SKM-1 treated with dmso at 0.1 percent for 144 hours (cell line): ENCODE data around the gene FHL2.

Experiments used
- DNase-seq: peaks from one replicate; lab custom pipeline; 2025; ENCODE audit not compliant: unreplicated experiment; lab: John Stamatoyannopoulos, UW

The FHL2 gene, protein sequence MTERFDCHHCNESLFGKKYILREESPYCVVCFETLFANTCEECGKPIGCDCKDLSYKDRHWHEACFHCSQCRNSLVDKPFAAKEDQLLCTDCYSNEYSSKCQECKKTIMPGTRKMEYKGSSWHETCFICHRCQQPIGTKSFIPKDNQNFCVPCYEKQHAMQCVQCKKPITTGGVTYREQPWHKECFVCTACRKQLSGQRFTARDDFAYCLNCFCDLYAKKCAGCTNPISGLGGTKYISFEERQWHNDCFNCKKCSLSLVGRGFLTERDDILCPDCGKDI

DNA sequence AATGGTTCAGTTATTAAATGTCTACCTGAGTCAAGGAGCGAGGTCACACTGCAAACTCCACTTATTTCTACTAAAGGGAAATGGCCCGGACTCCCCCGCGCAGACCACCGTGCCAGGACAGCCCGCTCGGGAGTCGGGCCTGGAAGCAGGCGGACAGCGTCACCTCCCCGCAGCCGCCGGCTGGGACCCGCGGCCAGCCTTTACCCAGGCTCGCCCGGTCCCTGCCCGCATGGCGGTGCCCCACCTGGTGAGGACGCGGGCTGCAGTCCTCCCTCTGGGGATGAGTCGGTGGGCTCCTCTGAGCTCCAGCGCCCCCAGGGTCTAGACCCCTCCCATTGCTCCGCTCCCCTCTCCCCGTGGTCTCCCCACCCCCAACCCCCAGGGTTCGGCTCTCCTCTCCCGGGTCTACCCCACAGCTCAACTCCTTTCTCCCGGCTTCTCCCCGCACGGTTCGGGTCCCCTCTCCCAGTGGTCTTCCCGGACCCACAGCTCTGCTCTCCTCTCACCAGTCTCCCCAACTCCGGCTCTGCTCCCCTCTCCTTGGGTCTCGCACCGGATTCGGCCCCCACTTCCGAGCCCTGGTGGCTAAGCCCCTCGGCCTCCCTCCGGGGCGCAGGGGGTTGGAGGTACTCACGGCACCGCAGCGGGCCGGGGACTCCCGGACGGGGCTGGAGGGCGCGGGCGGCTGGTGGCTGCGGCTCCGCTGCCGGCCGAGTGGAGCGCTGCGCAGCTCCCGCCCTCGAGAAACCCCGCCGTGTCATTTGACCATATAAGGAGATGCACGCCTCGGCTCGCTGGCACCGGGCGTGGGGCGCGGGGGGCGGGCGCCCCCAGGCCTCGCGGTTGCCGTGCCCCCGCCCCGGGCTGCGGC is at the start of gene FHL2:
TSS of gene FHL2 (minus strand) at position 716 of the 871 bp plus-strand sequence. CDS start 12,535 bp downstream, outside the sequence.
- peak; percentile 68 for DNase-seq

DNA sequence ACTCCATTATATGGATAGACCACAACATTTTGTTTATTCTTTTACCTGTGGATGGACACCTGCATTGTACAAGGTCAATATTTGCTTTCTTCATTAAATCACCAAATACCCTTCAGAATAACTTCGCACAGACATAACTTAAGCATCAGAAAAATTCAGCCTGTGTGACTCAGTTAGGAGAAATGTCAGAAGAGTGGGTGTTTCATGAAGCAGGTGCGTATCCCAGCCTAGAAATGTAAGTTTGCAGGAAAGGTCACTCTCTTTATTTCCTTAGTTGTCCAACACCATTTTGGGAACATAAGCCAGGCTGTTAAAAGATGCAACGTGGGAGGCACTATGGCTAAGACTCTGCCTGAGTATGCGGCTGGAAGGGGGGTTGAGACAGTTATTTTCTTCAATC is 48.6 kb upstream of the FHL2 start:
- no peak for DNase-seq

DNA sequence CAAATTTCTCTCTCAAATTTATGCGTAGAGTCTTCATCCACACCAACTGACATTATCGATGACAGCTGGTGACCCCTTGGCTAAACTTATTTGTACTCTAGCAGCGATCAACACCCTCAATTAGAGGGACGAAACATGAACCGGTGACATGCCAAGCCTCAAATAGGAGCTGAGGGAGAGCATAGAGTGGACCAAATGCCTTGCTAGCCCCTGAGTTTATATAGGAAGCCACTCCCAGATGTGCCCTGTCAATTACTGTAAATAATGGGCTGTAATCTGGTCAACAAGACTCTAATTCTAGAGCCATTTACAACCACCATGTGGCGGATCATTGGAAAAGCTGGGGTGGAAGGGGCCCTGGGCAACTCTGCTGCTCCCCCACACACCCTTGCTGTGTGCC is 47.6 kb upstream of the FHL2 start:
- no peak for DNase-seq

DNA sequence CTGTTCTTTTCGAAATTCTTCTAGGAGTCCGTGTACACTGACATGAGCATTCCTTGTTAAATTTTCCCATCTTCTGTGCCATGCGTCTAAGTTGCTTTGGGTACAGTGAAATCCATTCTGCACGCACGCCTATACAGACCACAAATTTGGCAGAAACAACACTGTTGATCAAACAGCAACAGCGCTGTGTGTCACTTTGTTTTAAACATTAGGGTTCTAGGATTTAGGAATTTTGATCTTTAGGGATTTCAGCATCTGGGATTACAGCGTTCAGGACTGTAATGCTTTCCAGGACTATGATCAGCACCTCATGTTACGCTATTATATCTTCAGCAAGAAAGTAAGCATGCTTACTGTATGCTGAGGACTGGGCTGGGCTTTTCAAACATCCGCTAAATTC is 47.1 kb upstream of the FHL2 start:
- no peak for DNase-seq

DNA sequence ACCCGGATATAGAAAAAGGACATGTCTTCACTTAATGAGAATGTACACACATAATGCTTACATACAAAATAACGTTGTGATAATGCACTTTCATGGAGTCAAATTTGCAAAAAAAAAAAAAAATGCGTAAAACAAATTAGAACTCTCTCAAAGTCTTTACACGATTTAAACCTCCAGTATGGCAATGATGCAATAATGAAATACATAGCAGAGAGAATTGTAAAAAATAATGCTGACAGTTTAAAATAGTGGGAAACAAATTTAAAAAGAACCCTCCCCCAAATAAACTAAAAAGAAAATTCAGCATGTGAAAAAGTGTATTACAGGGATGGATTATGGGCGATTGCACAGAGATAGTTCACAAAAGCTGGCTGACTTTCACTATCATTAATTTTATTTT is 46.6 kb upstream of the FHL2 start:
- DNase-seq: no peak

DNA sequence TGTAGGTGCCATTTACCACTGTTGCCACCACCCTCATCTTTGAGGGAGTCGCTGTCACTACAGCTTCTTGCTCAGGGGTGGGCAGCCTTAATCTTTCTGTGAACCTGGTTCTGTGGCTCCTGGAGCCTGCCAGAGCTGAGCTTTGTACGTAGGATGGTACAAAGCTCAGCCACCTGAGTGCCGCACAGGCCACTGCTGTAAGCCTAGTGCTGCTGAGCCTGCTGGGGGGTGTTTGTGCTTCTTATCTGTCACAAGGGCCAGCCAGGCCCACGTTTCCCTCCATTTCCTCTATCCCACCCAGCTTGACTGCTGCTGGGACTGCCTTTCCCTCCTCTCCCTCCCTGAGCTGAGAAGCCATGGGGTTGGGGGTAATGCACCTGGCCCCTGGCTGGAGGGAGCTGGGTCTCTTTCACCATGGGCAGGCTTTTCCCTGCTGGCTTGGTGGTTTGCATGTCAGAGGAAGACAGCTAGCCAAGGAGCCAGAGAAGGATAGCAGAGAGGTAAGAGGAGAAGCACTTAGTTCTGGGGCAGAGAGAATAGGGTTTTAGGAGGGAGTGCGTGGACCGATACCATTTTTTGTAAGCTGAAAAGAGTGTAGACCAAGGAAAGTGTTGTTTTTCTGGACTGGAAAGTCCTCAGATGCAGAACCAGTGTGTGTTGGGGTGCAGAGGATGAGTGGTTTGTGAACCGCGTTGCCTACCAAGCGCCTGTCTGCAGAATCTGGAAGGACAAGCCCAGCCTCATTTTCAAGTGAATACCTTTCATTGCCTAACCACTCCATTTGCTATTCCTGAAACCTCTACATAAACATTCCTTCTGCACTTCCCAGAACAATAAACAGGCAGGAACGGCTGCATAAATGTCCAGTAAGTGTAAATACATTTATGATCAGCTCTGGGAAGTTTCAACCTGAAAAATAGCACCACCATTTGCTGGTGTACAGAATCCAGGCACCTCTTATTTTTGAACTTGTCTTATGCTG is 45.1 kb upstream of the FHL2 start:
- no peak for DNase-seq

DNA sequence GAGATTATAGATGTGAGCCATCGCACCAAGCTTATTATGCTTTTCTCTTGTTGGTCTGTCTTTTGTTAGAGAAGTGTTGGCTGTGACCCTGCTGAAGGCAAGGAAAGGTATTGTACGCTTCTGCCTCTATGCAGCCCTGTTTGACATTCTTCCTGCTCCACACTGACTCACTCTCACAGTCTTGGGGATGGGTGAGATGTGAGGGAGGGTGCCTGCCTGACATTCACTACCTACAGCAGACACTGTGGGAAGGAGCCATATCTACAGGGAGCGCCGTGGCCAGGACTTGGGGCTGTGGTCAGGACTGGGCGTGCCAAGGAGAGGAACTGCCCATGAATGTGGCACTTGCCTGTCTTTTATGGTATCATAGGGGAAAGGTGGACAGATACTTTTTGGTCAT is 43.9 kb upstream of the FHL2 start:
- DNase-seq: no peak

DNA sequence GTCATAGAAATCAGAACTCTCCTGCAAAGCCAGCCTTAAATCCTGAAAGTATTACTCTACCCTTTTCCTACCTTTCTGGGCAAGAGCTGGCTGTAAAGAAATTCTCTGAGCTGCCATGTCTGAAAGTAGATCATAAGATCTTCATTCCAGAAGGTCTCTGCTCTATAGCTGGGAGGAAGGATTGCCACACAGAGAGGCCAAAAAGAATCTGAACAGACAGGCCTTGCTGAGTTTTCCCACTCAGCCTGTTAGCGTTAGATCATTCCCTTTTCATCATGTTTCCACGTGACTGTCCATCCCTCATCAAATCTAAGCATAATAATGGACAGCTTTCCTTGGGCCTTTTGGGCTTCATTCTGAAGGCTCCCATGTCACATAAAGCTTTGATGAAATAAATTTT is 43.2 kb upstream of the FHL2 start:
- DNase-seq: no peak

DNA sequence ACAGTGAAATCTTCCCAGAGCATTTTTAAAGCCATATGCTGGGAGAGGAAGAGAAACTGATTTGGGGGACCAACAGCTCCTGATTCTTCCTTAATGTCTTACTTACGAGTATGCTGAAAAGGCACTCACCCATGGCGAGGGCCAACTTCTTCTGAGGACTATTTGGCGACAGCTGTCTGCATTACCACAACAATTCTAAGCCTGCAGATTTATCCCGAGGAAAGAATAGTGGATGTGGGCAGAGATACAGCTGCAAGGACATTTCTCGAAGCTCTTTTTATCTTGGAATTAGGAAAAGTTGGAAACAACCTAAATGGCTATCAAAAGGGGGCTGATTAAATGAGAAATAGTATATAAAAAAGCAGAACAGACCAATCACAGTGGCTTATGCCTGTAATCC is 40.3 kb upstream of the FHL2 start:
- no peak for DNase-seq

DNA sequence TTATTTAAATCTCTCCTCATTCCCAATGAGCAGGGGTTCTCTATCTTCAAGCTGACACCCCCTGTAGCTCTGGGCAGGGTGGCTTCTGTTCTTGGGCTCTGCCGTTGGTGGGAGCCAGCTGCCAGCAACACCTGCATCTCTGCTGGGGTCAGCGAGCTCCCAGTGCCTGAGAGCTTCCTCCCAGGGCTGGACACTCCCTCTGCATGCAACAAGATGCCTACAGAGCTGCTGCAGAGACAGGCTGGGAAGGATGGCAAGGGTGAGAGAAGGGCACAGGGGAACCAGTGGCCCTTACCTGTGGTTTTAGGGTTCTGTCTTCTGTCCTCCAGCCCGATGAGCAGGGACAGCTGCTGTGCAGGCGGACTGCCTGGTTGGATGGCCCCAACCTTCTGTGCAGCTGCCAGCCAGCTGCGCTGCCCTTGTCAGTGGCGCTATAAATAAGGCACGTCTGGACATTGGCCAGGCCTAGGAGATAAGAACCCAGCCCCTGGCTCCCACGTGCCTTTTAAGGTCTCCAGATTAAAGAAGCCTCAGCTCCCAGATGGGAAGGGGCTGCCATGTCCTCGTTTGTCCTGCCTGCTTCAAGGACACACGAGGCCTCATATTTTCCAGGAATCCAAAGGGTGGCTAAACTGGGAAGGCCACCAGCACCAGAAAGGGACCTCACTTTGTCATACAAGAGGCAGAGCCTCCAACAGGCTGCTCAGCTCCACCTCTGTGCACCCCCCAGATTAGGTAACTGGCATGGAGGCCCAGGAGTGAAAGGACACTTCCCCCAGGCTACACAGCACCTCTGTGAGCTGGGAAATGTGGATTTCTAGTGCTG is 39.5 kb upstream of the FHL2 start:
- no peak for DNase-seq

DNA sequence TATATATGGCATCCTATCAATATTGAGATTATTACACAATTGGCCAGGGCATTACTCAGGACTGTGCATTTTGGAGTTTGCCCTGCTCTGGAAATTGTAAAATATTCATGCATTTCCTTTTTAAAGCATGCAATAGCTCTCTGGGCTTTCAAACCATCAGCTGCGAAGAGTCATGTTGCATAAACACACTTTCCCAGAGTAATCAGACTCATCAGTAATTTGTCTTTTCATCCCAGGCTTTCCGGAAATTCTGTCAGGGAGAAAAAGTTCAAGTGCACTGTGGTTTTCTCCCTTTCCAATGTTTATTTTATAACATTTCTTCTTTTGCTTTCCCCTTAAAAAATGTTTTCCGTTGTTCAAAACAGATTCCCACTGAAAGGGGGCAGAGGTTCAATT is 38.9 kb upstream of the FHL2 start:
- no peak for DNase-seq

DNA sequence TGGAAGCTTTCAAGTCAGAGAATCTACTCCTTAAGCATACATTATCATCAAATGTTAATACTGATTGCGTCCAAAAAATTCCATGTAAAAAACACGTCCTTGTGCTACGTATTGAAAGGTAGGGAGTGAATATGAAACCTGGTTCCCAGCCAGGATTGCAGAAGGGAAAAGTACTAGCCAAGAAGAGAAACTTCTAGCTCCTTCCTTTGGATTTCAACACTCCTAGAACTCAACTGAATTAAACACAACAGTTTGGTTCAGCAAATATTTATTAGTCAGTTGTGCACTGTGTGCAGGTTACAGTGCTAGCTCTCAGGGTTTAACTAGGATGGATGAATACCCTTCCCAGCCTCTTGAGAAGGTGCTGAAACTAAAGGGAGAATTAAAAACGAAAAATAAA is 33.9 kb upstream of the FHL2 start:
- DNase-seq: no peak

DNA sequence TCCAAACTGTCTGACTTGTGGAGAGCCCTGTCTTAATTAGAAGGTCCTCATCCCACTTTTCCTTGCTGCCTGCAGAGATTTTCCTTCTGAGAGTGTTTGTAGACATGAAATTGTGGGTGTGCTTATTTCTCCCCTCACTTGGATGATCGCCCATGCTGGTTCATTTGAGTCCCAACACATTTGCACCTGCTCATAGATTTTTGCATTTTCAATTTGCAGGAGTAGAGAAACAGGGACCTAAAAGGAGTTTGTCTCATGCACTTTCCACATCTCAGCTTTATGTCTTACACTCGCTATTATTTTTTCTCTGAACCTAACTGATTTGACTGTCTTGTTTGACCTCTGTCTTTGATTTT is 33.2 kb upstream of the FHL2 start:
- DNase-seq: no peak

DNA sequence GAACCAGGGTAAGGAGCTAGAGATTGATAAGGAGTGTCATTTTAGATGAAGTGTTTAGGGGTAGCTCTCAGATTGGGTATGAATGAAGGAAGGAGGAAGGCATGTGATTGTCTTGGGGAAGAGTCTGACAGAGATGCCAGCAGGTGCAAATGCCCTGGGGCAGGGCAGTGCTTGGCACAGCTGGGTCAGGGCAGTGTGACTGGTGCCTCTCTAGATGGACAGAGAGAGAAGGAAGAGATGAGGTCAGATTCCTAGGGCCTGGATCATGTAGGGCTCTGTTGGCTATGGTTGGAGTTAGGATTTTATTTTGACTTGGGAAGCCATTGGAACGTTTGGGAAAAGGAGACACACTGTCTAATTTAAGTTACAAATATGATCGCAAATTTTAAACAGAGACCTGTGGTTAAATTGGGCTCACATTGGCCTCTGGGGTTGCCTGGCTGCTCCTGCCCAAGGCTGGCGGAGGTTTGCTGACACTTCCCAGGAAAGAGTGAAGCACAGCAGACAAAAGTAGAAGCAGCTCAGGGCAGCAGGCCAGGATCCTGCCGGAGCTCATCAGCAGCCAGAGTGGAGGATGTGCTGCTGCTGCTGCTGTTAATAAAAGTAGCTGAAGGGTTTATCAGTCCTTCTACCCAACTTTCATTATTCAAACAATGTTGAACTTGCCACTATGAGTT is 32.7 kb upstream of the FHL2 start:
- DNase-seq: no peak

DNA sequence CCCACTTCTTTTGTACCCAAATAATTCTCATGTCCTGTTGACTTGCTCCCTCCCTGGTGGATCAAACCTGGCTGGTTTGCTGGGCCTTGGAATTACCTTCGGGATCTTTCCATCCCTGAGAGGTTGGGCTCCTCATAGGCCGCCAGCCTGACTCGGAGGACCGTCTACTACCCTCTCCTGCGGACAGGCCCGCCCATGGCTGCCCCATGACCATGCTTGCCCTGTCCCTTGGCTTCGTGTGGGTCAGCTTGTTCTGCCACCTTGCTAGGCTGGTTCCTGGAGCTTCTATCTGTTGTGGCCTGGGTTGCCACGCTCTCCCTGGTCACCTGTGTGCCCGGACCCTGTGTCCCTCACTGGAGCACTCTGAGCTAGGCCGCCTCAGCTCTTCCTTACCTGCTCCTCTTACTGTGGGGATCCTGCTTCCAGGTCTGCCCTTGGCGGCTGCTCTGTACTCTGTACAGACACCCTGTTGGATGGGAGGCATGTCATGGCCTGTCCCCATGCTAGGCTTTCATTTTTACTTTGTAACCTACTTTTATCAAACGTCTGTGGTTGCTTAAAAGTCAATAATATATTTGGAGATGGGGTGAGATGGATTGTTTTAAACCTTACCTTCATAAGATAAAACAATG is 29.7 kb upstream of the FHL2 start:
- DNase-seq: no peak

DNA sequence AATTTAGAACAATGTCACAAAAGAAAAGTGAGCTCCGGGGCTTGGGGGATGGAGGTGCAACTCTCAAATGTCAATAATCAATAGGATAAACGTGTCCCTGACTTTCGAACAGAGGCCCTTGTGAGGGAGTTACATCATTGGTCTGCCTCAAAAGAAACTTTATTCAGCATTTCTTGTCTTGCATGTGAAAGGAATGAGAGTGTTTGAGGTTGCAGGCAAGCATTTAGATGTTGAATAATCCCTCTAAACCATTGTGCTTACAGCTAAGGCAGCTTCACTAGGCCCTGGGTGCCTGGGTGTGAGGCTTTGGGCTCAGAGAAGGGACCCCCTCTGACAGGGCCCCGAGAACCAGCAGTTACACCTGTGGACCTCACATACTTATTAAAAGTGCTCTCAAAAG is 28.6 kb upstream of the FHL2 start:
- no peak for DNase-seq

DNA sequence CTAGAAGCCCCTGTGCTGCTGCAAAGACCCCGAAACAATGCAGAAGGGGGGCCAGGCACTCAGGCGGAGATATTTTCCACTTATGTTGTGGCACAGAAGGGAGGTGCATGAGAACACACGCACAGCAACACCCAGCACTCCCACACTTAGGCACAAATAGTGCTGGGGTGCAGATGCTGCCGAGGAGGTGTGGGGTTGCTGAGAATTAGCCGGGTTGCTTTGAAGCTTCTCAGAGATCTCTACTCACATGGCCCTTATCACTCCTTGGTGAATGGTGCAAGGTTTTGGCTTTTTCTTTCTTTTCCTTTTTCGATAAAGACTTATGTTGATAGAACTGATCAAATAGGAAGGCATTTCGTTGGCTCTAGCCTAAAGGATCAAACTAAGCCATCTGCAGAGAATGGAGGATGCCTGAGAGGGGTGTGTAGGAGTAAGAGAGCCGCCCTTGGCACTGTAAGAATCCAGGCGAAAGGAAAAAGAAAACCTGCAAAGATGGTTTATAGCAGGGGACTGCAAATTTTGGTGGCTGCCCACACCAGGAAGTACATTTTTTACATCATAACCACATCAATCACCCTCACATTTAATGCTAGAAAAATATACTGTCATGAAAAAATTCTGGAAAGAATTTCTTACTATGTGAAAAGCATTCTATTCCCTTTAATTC is 27.9 kb upstream of the FHL2 start:
- no peak for DNase-seq

DNA sequence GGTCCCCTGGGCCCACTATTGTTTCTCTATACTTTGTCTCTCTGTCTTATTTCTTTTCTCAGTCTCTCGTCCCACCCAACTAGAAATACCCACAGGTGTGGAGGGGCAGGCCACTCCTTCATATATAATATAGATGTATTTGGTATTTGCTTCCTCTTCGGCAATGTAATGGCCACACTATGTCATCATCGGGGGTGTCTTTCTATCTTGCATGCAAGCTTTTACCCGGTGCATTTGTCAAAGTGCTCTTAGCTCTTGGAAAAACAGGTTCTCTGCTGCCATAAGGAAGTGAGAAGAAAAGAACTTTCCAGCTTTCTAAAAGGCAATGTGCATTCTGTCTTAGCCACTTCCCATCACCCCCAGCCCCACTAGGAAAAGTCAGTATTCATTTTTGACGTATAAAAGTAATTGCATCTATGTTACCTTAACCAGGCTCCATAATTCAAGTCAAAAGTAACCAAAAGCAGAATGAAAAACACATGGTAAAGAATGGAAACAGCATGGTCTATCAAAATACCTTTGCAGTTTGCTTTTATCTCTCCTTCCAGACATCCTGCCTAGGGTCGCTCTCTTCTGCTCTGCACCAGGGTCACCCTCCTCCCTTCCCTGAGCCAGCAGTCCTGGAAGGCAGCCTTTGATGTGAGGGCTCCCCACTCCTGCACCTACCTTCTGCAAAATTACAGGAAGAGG is 27.2 kb upstream of the FHL2 start:
- DNase-seq: no peak
